ENCODE results near the gene ZNF808.
"Not testable (repeated sequence)": the region's sequence is repeated elsewhere in the genome, so short reads cannot be mapped to it uniquely, and the experiment has no call there.

ZNF808 gene

DNA sequence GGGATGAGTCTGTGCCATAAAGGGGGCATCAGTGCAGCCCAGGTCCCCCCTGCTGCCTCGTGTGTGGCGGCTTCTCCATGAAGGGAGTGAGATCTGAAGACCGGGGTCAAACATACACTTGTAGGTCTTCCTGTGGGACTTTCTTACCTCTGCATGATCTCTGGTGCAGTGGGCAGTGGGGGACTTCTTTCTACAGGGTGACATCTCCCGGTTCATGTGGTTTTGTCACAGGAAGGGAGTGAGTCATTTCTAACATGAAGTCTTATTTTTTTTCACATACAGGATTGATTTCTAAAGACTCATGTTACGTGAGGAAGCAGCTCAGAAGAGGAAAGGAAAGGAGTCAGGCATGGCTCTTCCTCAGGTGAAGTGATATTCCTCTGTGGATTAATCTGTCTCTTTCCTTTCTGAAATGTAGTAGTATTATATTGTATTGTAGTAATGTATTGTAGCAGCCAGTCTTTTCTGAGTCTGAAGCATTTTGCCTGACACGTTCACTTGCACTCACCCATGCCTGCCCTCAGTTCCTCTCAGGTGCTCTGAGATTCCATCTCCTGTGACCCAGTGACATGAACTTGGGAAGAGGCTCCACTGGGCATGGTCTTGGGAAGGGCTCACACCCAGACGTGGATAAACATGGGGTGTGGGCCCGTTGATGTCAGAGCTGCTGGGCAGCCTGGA is 15.7 kb downstream of the ZNF808 start:
- TF ChIP-seq, protein P1, sequence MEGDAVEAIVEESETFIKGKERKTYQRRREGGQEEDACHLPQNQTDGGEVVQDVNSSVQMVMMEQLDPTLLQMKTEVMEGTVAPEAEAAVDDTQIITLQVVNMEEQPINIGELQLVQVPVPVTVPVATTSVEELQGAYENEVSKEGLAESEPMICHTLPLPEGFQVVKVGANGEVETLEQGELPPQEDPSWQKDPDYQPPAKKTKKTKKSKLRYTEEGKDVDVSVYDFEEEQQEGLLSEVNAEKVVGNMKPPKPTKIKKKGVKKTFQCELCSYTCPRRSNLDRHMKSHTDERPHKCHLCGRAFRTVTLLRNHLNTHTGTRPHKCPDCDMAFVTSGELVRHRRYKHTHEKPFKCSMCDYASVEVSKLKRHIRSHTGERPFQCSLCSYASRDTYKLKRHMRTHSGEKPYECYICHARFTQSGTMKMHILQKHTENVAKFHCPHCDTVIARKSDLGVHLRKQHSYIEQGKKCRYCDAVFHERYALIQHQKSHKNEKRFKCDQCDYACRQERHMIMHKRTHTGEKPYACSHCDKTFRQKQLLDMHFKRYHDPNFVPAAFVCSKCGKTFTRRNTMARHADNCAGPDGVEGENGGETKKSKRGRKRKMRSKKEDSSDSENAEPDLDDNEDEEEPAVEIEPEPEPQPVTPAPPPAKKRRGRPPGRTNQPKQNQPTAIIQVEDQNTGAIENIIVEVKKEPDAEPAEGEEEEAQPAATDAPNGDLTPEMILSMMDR (IDR thresholded peaks at IDR 0.05; ENCODE audit: insufficient read depth, missing control alignments), result no peak
- no peak for FAIRE-seq

DNA sequence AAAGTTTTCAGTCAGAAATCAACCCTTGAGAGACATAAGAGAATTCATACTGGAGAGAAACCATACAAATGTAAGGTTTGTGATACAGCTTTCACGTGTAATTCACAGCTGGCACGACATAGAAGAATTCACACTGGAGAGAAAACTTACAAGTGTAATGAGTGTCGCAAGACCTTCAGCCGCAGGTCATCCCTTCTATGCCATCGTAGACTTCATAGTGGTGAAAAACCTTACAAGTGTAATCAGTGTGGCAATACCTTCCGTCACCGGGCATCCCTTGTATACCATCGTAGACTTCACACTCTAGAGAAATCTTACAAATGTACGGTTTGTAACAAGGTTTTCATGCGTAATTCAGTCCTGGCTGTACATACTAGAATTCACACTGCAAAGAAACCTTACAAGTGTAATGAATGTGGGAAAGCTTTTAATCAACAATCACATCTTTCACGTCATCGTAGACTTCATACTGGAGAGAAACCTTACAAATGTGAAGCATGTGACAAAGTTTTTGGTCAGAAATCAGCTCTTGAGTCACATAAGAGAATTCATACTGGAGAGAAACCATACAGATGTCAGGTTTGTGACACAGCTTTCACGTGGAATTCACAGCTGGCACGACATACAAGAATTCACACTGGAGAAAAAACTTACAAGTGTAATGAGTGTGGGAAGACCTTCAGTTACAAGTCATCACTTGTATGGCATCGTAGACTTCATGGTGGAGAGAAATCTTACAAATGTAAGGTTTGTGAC is 26.9 kb downstream of the ZNF808 start:
- FAIRE-seq (no peak), DNase-seq (ENCODE audit: insufficient read length, low spot score) (no peak)
- TF ChIP-seq, protein P1 (IDR thresholded peaks at IDR 0.05; ENCODE audit: insufficient read depth, missing control alignments), result no peak

More for the DNA sequence above, 15.7 kb downstream of the ZNF808 start:
- DNase-seq (ENCODE audit: insufficient read length, low spot score), result no peak

DNA sequence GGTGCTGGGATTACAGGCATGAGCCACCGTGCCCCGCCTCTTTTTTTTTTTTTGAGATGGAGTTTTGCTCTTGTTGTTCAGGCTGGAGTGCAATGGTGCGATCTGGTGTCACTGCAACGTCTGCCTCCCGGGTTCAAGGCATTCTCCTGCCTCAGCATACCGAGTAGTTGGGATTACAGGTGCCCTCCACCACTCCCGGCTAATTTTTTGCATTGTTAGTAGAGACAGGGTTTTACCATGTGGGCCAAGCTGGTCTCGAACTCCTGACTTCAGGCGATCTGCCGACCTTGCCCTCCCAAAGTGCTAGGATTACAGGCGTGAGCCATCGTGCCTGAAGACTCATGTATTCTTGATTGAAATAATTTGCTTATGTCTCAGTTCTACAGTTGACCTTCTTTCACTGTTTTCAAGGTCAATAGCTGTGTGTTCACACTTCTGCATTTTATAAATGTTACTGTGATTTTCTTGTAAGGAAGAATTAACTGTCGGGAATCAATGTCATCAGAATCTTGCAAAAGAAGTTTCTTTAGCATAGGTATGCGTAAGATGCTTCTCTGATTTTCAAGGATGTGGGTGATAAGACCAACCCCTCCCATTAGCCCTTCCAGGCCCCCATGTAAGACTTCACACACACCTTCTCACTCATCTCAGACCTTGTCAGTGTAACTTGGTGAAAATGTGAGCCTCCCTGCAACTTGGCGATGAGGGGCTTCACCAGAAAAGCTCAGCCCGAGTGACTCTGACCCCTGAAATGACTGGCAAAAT is 29.9 kb downstream of the ZNF808 start:
- DNase-seq (ENCODE audit: insufficient read length, low spot score) (no peak), FAIRE-seq (no peak)
- TF ChIP-seq, protein P1 (IDR thresholded peaks at IDR 0.05; ENCODE audit: insufficient read depth, missing control alignments), result no peak

DNA sequence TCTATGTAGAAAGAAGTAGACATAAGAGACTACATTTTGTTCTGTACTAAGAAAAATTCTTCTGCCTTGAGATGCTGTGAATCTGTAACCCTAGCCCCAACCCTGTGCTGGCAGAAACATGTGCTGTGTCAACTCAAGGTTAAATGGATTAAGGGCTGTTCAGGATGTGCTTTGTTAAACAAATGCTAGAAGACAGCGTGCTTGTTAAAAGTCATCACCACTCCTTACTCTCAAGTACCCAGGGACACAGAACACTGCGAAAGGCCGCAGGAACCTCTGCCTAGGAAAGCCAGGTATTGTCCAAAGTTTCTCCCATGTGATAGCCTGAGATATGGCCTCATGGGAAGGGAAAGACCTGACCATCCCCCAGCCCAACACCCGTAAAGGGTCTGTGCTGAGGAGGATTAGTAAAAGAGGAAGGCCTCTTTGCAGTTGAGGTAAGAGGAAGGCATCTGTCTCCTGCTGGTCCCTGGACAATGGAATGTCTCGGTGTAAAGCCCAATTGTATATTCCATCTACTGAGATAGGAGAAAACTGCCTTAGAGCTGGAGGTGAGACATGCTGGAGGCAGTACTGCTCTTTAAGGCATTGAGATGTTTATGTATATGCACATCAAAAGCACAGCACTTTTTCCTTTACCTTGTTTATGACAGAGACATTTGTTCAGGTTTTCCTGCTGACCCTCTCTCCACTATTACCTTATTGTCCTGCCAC is 31.4 kb downstream of the ZNF808 start:
- FAIRE-seq; DNase-seq (ENCODE audit: insufficient read length, low spot score): not testable (repeated sequence)

DNA sequence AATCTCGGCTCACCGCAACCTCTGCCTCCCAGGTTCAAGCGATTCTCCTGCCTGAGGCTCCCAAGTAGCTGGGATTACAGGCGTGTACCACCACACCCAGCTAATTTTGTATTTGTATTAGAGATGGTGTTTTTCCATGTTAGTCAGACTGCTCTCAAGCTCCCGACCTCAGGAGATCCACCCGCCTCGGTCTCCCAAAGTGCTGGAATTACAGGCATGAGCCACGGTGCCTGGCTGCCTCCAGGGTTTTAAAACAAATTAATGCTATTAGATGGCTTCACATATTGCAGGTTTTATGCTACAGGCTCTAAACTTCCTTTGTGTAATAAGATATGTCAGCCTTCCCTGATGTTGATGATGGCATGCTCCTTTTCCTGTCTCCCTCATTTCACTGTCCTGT is 34.1 kb downstream of the ZNF808 start:
- not testable (repeated sequence) for FAIRE-seq

DNA sequence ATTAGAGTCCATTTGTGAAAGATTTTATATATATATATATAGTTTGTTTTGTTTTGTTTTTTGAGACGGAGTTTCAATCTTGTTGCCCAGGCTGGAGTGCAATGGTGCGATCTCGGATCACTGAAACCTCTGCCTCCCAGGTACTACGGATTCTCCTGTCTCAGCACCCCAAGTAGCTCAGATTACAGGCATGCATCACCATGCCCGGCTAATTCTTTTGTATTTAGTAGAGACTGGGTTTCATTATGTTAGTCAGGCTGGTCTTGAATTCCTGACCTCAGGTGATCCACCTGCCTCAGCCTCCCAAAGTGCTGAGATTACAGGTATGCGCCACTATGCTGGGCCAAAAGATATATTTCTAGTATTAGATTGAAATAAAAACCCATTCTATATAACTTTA is 38.7 kb downstream of the ZNF808 start:
- DNase-seq (ENCODE audit: insufficient read length, low spot score), result no peak

More for the DNA sequence above, 34.1 kb downstream of the ZNF808 start:
- DNase-seq (ENCODE audit: insufficient read length, low spot score), result not testable (repeated sequence)

DNA sequence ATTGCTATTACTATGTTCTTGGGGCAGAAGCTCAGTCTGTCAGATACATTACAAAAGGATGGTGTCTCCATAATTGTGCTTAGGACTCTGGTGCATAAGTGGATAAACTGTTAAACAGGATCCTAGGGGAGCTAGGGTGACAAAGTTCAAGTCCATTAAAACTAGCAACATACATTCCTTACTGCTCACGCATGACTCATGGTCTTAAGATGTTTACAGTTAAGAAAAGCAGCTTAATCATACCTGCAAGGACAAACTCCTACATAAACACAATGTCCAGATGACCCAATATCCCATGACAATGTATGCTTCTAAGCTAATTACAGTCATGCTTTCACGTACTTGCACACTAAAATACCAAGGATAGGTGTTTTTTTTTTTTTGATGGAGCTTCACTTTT is 39.1 kb downstream of the ZNF808 start:
- DNase-seq (ENCODE audit: insufficient read length, low spot score) (no peak), FAIRE-seq (no peak)
- TF ChIP-seq, protein P1 (IDR thresholded peaks at IDR 0.05; ENCODE audit: insufficient read depth, missing control alignments), result no peak

More for the DNA sequence above, 38.7 kb downstream of the ZNF808 start:
- TF ChIP-seq, protein P1 (IDR thresholded peaks at IDR 0.05; ENCODE audit: insufficient read depth, missing control alignments), result no peak
- FAIRE-seq, result no peak

All from D721Med (cell line).